HCT116 (cell line): ENCODE measurements around the gene CWC27. TPM values are rescaled to one million over a fixed set of nuclear protein-coding genes. Genes with fewer than 3 reads are reported as not detected.

Source experiments
- ATAC-seq: fragments of 200-7000 bp; cut with Tn5 transposase; 2 replicates; pipeline ENCODE4 v1.9.1; 2020; ENCODE audit warnings: mild to moderate bottlenecking, moderate library complexity
- BruUV-seq: library from RNA; stranded (reverse); fragments of 400-500 nt; replicated peaks from 2 replicates; lab custom pipeline; 2021; lab: Mats Ljungman, UMichigan
- CTCF ChIA-PET: fragments of 300-600 bp; sonication (Branson Sonifier 250); formaldehyde crosslinking; loops from one replicate; lab custom pipeline; 2021; ENCODE audit warnings: antibody characterized with exemption; lab: Charles Lee
- POLR2A ChIA-PET: fragments of 300-600, 350-600 bp; sonication (Branson Sonifier 250); formaldehyde crosslinking; loops from one replicate; lab custom pipeline; 2021; ENCODE audit warnings: antibody characterized with exemption; lab: Charles Lee
- RAD21 ChIA-PET, 2 experiments: fragments of 300-600 bp; sonication (Branson Sonifier 250); formaldehyde crosslinking; loops; one replicate each; lab custom pipeline; 2023; ENCODE audit warnings: low total read pairs in 2 of 2; ENCODE audit not compliant: uncharacterized antibody in 2 of 2, unreplicated experiment in 2 of 2, low non-redundant PET in 1 of 2; lab: Charles Lee
- DNase-seq: peaks from one replicate; pipeline ENCODE4 v3.0.0-alpha.2; 2010; ENCODE audit warnings: low read depth, low spot score
- H2AFZ ChIP-seq: fragments of 200-600 bp; shearing (Covaris generic), sonication (generic); 2 replicates; pipeline ENCODE4 v1.6.1; 2017; ENCODE audit warnings: low read depth, mixed run types, mixed read lengths, antibody characterized with exemption, low read length; ENCODE audit not compliant: poor library complexity, severe bottlenecking
- H3K27ac ChIP-seq: 2 replicates; pipeline ENCODE4 v1.5.1; 2012; ENCODE audit warnings: low read depth, low read length
- H3K27me3 ChIP-seq: fragments of 200-600 bp; sonication (generic); 2 replicates; pipeline ENCODE4 v1.6.1; 2016; ENCODE audit warnings: mixed run types, low read length, mixed read lengths; ENCODE audit not compliant: insufficient read depth
- H3K36me3 ChIP-seq, 2 experiments: fragments of 200-500 bp in 1 of 2; fragments of 200-600 bp in 1 of 2; sonication (Bioruptor generic) in 1 of 2; sonication (generic) in 1 of 2; 2 replicates each; pipeline versions ENCODE4 v1.5.1 to v1.6.1; 2014 to 2016; ENCODE audit warnings: low read length in 2 of 2, inconsistent platforms in 1 of 2, mixed read lengths in 1 of 2, mixed run types in 1 of 2; ENCODE audit not compliant: insufficient read depth in 2 of 2, control insufficient read depth in 1 of 2
- H3K4me1 ChIP-seq, 2 experiments: fragments of 200-600 bp in 1 of 2; sonication (generic) in 1 of 2; 2 replicates each; pipeline versions ENCODE4 v1.5.1 to v1.6.1; 2012 to 2017; ENCODE audit warnings: low read length in 2 of 2, inconsistent platforms in 1 of 2, mild to moderate bottlenecking in 1 of 2, mixed read lengths in 1 of 2, mixed run types in 1 of 2, moderate library complexity in 1 of 2; ENCODE audit not compliant: insufficient read depth in 2 of 2, control insufficient read depth in 1 of 2
- H3K4me2 ChIP-seq: fragments of 200-600 bp; sonication (generic); 2 replicates; pipeline ENCODE4 v1.6.1; 2017; ENCODE audit warnings: mixed run types, low read length, mixed read lengths
- H3K4me3 ChIP-seq, 2 experiments: fragments of 200-600 bp in 1 of 2; sonication (generic) in 1 of 2; replicated peaks in 1 of 2; 2 replicates each; pipeline ENCODE4 v1.5.1; 2011 to 2016; ENCODE audit warnings: low read length in 2 of 2, control low read depth in 1 of 2, low read depth in 1 of 2, mild to moderate bottlenecking in 1 of 2, mixed read lengths in 1 of 2, mixed run types in 1 of 2
- H3K79me2 ChIP-seq: fragments of 200-600 bp; sonication (generic); 2 replicates; pipeline ENCODE4 v1.6.1; 2017; ENCODE audit warnings: mild to moderate bottlenecking, mixed run types, low read length, moderate library complexity, mixed read lengths; ENCODE audit not compliant: insufficient read depth
- H3K9ac ChIP-seq: fragments of 200-600 bp; sonication (generic); 2 replicates; pipeline ENCODE4 v1.6.1; 2016; ENCODE audit warnings: low read length, mixed read lengths
- H3K9me2 ChIP-seq: fragments of 200-600 bp; sonication (generic), shearing (Covaris generic); 2 replicates; pipeline ENCODE4 v1.6.1; 2017; ENCODE audit warnings: mixed run types, mild to moderate bottlenecking, moderate library complexity; ENCODE audit not compliant: insufficient read depth
- H3K9me3 ChIP-seq, 2 experiments: fragments of 200-500 bp in 1 of 2; fragments of 200-600 bp in 1 of 2; sonication (Bioruptor generic) in 1 of 2; sonication (generic) in 1 of 2; 2 replicates each; pipeline ENCODE4 v1.6.1; 2014 to 2017; ENCODE audit warnings: low read length in 2 of 2, mixed read lengths in 2 of 2, inconsistent platforms in 1 of 2, low read depth in 1 of 2, mild to moderate bottlenecking in 1 of 2, mixed run types in 1 of 2, moderate library complexity in 1 of 2; ENCODE audit not compliant: control insufficient read depth in 1 of 2, insufficient read depth in 1 of 2
- H4K20me1 ChIP-seq: fragments of 200-600 bp; sonication (generic), shearing (Covaris generic); 2 replicates; pipeline ENCODE4 v1.6.1; 2017; ENCODE audit warnings: mixed run types, mild to moderate bottlenecking, moderate library complexity; ENCODE audit not compliant: insufficient read depth
- CBX3 ChIP-seq: IDR thresholded peaks from 2 replicates; pipeline ENCODE4 v1.6.1; 2012; ENCODE audit warnings: low read depth
- CEBPB ChIP-seq: IDR thresholded peaks from 2 replicates; pipeline ENCODE4 v1.6.1; 2012; ENCODE audit warnings: low read depth
- EGR1 ChIP-seq: IDR thresholded peaks from 2 replicates; pipeline ENCODE4 v1.6.1; 2012; ENCODE audit warnings: low read depth
- EZH2 ChIP-seq: fragments of 200-600 bp; sonication (generic); IDR thresholded peaks from 2 replicates; pipeline ENCODE4 v1.6.1; 2017; ENCODE audit warnings: antibody characterized with exemption, mixed run types
- EZH2phosphoT487 ChIP-seq: fragments of 200-600 bp; IDR thresholded peaks from 2 replicates; pipeline ENCODE4 v1.6.1; 2018; ENCODE audit warnings: antibody characterized with exemption, borderline replicate concordance
- JUND ChIP-seq: IDR thresholded peaks from 2 replicates; pipeline ENCODE4 v1.6.1; 2012
- MAX ChIP-seq: IDR thresholded peaks from 2 replicates; pipeline ENCODE4 v1.6.1; 2012
- POLR2A ChIP-seq: IDR thresholded peaks from 2 replicates; pipeline ENCODE4 v1.7.0; 2011; ENCODE audit warnings: borderline replicate concordance; ENCODE audit not compliant: insufficient read depth, insufficient read length; ENCODE audit errors: extremely low read depth
- POLR2AphosphoS5 ChIP-seq: IDR thresholded peaks from 2 replicates; pipeline ENCODE4 v1.6.1; 2011; ENCODE audit warnings: mild to moderate bottlenecking, low read depth, low read length, moderate library complexity
- RAD21 ChIP-seq: IDR thresholded peaks from 2 replicates; pipeline ENCODE4 v1.6.1; 2012; ENCODE audit warnings: low read depth, mild to moderate bottlenecking
- SIN3A ChIP-seq: IDR thresholded peaks from 2 replicates; pipeline ENCODE4 v1.6.1; 2012; ENCODE audit warnings: low read depth
- SP1 ChIP-seq: IDR thresholded peaks from 2 replicates; pipeline ENCODE4 v1.6.1; 2012; ENCODE audit warnings: low read depth
- SRF ChIP-seq: IDR thresholded peaks from 2 replicates; pipeline ENCODE4 v1.6.1; 2012; ENCODE audit warnings: low read depth
- YY1 ChIP-seq: IDR thresholded peaks from 2 replicates; pipeline ENCODE4 v1.6.1; 2011; ENCODE audit warnings: low read length, low read depth, moderate library complexity, mild to moderate bottlenecking; ENCODE audit not compliant: insufficient replicate concordance; ENCODE audit errors: extremely low read depth
- ZFX ChIP-seq: fragments of 450-650 bp; IDR thresholded peaks from 2 replicates; pipeline ENCODE4 v1.6.1; 2017
- ZNF274 ChIP-seq: fragments of 200-500 bp; sonication (Bioruptor generic); IDR thresholded peaks from 2 replicates; pipeline ENCODE4 v1.6.1; 2014; ENCODE audit warnings: mild to moderate bottlenecking, low read depth, low read length, inconsistent platforms
- intact Hi-C: fragments of 100-400 bp; cut with micrococcal nuclease; formaldehyde crosslinking; loops from 2 replicates; pipeline ENCODE4 v1.10.0; 2022
- total RNA-seq: library from RNA; stranded (reverse); gene quantifications from one replicate; pipeline ENCODE4 v1.2.1, GENCODE V29; 2021; ENCODE audit not compliant: unreplicated experiment
- TF ChIP-seq, protein P1 (sequence below): IDR thresholded peaks from 2 replicates; pipeline ENCODE4 v1.6.1; 2012; ENCODE audit warnings: low read depth
- TF ChIP-seq, protein P2 (sequence below): IDR thresholded peaks from 2 replicates; pipeline ENCODE4 v1.6.1; 2012

The CWC27 gene
- total RNA-seq, 1 experiment from 2014 or later: 29.1 TPM

DNA sequence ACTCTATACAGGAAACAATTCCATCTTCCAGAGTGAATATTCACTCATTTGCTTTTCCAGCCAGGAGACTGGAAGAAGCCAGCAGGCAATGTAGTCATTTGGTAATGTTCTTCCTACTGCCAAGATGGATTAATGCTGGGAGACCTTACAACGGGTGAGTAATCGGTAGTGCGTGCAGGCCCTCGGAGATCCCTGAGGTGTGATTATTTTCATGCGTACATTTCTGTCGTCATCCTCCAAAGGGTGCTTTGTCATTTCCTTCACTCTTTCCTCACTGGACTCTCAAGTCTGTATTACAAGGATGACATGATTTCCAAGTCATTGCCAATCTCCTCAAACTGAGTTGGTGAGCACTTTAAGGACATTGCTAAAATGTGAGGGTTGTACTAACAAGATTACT lies 263.5 kb downstream of the CWC27 start:
- H4K20me1 ChIP-seq: no peaks in the 10 kb centered on the region
- intact Hi-C loops: no loop called here
- peaks cover 4 to 18% of the 10 kb centered on the region in 2 experiments; a peak in 2 of 4 replicates for H3K4me1 ChIP-seq
- H3K4me2 ChIP-seq: no peak overlapping the region
- H3K36me3 ChIP-seq: no peaks in the 10 kb centered on the region
- RAD21 ChIA-PET: no interaction called here
- TF ChIP-seq JUND: no peak
- no peak for TF ChIP-seq SIN3A
- TF ChIP-seq CBX3: no peak
- no peak for TF ChIP-seq YY1
- no peak for TF ChIP-seq RAD21
- no peak for TF ChIP-seq SP1
- TF ChIP-seq EZH2: no peak
- H3K9ac ChIP-seq: no peak overlapping the region
- ATAC-seq (no peak), DNase-seq (no peak)
- CTCF ChIA-PET: no interaction called here
- no peaks in the 10 kb centered on the region for H3K9me3 ChIP-seq
- no peaks in the 10 kb centered on the region for H3K9me2 ChIP-seq
- no peak overlapping the region for H2AFZ ChIP-seq
- no peaks in the 10 kb centered on the region for H3K79me2 ChIP-seq
- H3K27me3 ChIP-seq: no peaks in the 10 kb centered on the region
- BruUV-seq: no TSS peak
- no peak overlapping the region for H3K4me3 ChIP-seq
- H3K27ac ChIP-seq: no peak overlapping the region
- POLR2A ChIA-PET: no interaction called here

- no peaks in the 10 kb centered on the region for H3K9me3 ChIP-seq
- H2AFZ ChIP-seq: no peak overlapping the region
- no peak overlapping the region for H3K9ac ChIP-seq
- intact Hi-C loops: no loop called here
- no peak for TF ChIP-seq SIN3A
- TF ChIP-seq CBX3: no peak
- no peak for TF ChIP-seq CEBPB
- no peak for TF ChIP-seq SP1
- no peak for TF ChIP-seq POLR2A
- TF ChIP-seq, protein P1, sequence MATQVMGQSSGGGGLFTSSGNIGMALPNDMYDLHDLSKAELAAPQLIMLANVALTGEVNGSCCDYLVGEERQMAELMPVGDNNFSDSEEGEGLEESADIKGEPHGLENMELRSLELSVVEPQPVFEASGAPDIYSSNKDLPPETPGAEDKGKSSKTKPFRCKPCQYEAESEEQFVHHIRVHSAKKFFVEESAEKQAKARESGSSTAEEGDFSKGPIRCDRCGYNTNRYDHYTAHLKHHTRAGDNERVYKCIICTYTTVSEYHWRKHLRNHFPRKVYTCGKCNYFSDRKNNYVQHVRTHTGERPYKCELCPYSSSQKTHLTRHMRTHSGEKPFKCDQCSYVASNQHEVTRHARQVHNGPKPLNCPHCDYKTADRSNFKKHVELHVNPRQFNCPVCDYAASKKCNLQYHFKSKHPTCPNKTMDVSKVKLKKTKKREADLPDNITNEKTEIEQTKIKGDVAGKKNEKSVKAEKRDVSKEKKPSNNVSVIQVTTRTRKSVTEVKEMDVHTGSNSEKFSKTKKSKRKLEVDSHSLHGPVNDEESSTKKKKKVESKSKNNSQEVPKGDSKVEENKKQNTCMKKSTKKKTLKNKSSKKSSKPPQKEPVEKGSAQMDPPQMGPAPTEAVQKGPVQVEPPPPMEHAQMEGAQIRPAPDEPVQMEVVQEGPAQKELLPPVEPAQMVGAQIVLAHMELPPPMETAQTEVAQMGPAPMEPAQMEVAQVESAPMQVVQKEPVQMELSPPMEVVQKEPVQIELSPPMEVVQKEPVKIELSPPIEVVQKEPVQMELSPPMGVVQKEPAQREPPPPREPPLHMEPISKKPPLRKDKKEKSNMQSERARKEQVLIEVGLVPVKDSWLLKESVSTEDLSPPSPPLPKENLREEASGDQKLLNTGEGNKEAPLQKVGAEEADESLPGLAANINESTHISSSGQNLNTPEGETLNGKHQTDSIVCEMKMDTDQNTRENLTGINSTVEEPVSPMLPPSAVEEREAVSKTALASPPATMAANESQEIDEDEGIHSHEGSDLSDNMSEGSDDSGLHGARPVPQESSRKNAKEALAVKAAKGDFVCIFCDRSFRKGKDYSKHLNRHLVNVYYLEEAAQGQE: no peak
- TF ChIP-seq, protein P2, sequence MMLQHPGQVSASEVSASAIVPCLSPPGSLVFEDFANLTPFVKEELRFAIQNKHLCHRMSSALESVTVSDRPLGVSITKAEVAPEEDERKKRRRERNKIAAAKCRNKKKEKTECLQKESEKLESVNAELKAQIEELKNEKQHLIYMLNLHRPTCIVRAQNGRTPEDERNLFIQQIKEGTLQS: no peak
- TF ChIP-seq EZH2phosphoT487: no peak
- no peak for TF ChIP-seq ZFX
- no peak for TF ChIP-seq EGR1
- no peak for TF ChIP-seq YY1
- no peak for TF ChIP-seq ZNF274
- no peak for TF ChIP-seq MAX
- no peak for TF ChIP-seq JUND
- no peak for TF ChIP-seq POLR2AphosphoS5
- TF ChIP-seq SRF: no peak
- BruUV-seq: no TSS peak
- H3K4me3 ChIP-seq: no peak overlapping the region
- no peak for ATAC-seq
- 0 out of 2 replicates have a peak, but pooled peaks cover 6% of the 10 kb centered on the region for H3K9me2 ChIP-seq
- H3K4me2 ChIP-seq: no peak overlapping the region
- RAD21 ChIA-PET: no interaction called here
- H3K27me3 ChIP-seq: no peaks in the 10 kb centered on the region
- H3K27ac ChIP-seq: no peak overlapping the region
- no peaks in the 10 kb centered on the region for H4K20me1 ChIP-seq
- H3K4me1 ChIP-seq: peaks cover 4 to 27% of the 10 kb centered on the region in 2 experiments; a peak in 2 of 4 replicates
- no peak for DNase-seq
- POLR2A ChIA-PET: interaction anchor here (1.1 kb wide), 1 partner anchor 15 kb away, joined by 3 read pairs; no protein-coding TSS in a partner anchor
- no peaks in the 10 kb centered on the region for H3K36me3 ChIP-seq
- CTCF ChIA-PET: no interaction called here
- H3K79me2 ChIP-seq: no peaks in the 10 kb centered on the region
Observed at GRCh38 chr5:65034029-65034812, 265.5 kb downstream of the CWC27 start.
